ENCODE measurements around the gene KLRG1. TPM values are rescaled to one million over a fixed set of nuclear protein-coding genes. Genes with fewer than 3 reads are reported as not detected.

Gene KLRG1
- total RNA-seq, 4 donors from 2014 or later = 0.46 to 1.9 (median 1.4) TPM

- in situ Hi-C loops (cut with MboI; ENCODE audit: low sequenced_read_pairs in 4 of 4) (no loop called here), intact Hi-C loops (cut with DNase I; ENCODE audit: low total_unique reads) (no loop called here)
- DNase-seq (no peak), ATAC-seq (no peak)
- TF ChIP-seq POLR2A (IDR thresholded peaks at IDR 0.05) (no peak), CTCF (IDR thresholded peaks at IDR 0.05 in 4 of 5, conservative IDR thresholded peaks at IDR 0.05 in 1 of 5) (no peak)
- no peak overlapping the region for H3K27ac ChIP-seq
- no peaks in the 10 kb centered on the region for H3K9me3 ChIP-seq
- H3K4me3 ChIP-seq = no peak overlapping the region
- no peaks in the 10 kb centered on the region for H3K36me3 ChIP-seq
- H3K4me1 ChIP-seq = no peaks in the 10 kb centered on the region
- H3K27me3 ChIP-seq = no peaks in the 10 kb centered on the region
Measured at GRCh38 chr12:8995021-8995775, 5.9 kb downstream of the KLRG1 start.

GRCh38 chr12:8996682-8997405 lies 7.5 kb downstream of the KLRG1 start:
- H3K36me3 ChIP-seq = no peaks in the 10 kb centered on the region
- H3K4me1 ChIP-seq = no peaks in the 10 kb centered on the region
- no peaks in the 10 kb centered on the region for H3K27me3 ChIP-seq
- H3K27ac ChIP-seq = no peak overlapping the region
- DNase-seq (no peak), ATAC-seq (no peak)
- TF ChIP-seq CTCF (IDR thresholded peaks at IDR 0.05 in 4 of 5, conservative IDR thresholded peaks at IDR 0.05 in 1 of 5) = no peak
- no peak for TF ChIP-seq POLR2A (IDR thresholded peaks at IDR 0.05)
- no peaks in the 10 kb centered on the region for H3K9me3 ChIP-seq
- intact Hi-C loops (cut with DNase I; ENCODE audit: low total_unique reads) = no loop called here
- H3K4me3 ChIP-seq = no peak overlapping the region
- in situ Hi-C loops (cut with MboI; ENCODE audit: low sequenced_read_pairs in 4 of 4) = no loop called here

- in situ Hi-C loops (cut with MboI; ENCODE audit: low sequenced_read_pairs in 4 of 4) (no loop called here), intact Hi-C loops (cut with DNase I; ENCODE audit: low total_unique reads) (no loop called here)
- Histone ChIP-seq H3K9me3 (no peaks in the 10 kb centered on the region), H3K36me3 (no peaks in the 10 kb centered on the region), H3K4me3 (no peak overlapping the region), H3K4me1 (no peaks in the 10 kb centered on the region), H3K27ac (no peak overlapping the region), H3K27me3 (no peaks in the 10 kb centered on the region)
- ATAC-seq = no peak
- TF ChIP-seq CTCF (IDR thresholded peaks at IDR 0.05 in 4 of 5, conservative IDR thresholded peaks at IDR 0.05 in 1 of 5) (no peak), POLR2A (IDR thresholded peaks at IDR 0.05) (no peak)
- no peak for DNase-seq
Measured at GRCh38 chr12:9001233-9001632, 11.9 kb downstream of the KLRG1 start.

- no peak for DNase-seq
- no peak overlapping the region for H3K4me3 ChIP-seq
- intact Hi-C loops (cut with DNase I; ENCODE audit: low total_unique reads) (no loop called here), in situ Hi-C loops (cut with MboI; ENCODE audit: low sequenced_read_pairs in 4 of 4) (no loop called here)
- no peak overlapping the region for H3K27ac ChIP-seq
- no peaks in the 10 kb centered on the region for H3K36me3 ChIP-seq
- TF ChIP-seq POLR2A (IDR thresholded peaks at IDR 0.05) (no peak), CTCF (IDR thresholded peaks at IDR 0.05 in 4 of 5, conservative IDR thresholded peaks at IDR 0.05 in 1 of 5) (no peak)
- no peaks in the 10 kb centered on the region for H3K4me1 ChIP-seq
- no peaks in the 10 kb centered on the region for H3K27me3 ChIP-seq
- H3K9me3 ChIP-seq = no peaks in the 10 kb centered on the region
- ATAC-seq = no peak
Measured at GRCh38 chr12:9002335-9002734, 13.0 kb downstream of the KLRG1 start.

Data from gastrocnemius medialis (tissue), 4 donors.